Sigmoid colon (tissue), 4 donors: ENCODE data around the gene ATXN10.

Source experiments
- EP300 ChIP-seq, 4 donors: sonication (generic); formaldehyde crosslinking; IDR thresholded peaks; one replicate each; pipeline ENCODE4 v1.6.1; 2017; ENCODE audit warnings: antibody characterized with exemption in 4 of 4
- POLR2A ChIP-seq, 2 donors: fragments of 450-650 bp; IDR thresholded peaks; one replicate each; pipeline ENCODE4 v1.6.1; 2016; ENCODE audit warnings: antibody characterized with exemption in 2 of 2, mild to moderate bottlenecking in 2 of 2, moderate library complexity in 2 of 2
- POLR2AphosphoS5 ChIP-seq, 4 donors: sonication (generic); formaldehyde crosslinking; IDR thresholded peaks; one replicate each; pipeline ENCODE4 v1.6.1; 2017; ENCODE audit warnings: antibody characterized with exemption in 4 of 4
- TF ChIP-seq, protein P1 (sequence below), 4 experiments: fragments of 450-650 bp in 3 of 4; fragments of 200-600 bp in 1 of 4; IDR thresholded peaks; one replicate each; pipeline ENCODE4 v1.5.1; 2016 to 2019; ENCODE audit warnings: antibody characterized with exemption in 4 of 4, mild to moderate bottlenecking in 3 of 4, moderate library complexity in 2 of 4

- TF ChIP-seq POLR2A (IDR thresholded peaks at IDR 0.05) (no peak), POLR2AphosphoS5 (IDR thresholded peaks at IDR 0.05) (peak in 2 of 4 donors; percentile 3 to 7), EP300 (IDR thresholded peaks at IDR 0.05) (no peak)
- TF ChIP-seq, protein P1, sequence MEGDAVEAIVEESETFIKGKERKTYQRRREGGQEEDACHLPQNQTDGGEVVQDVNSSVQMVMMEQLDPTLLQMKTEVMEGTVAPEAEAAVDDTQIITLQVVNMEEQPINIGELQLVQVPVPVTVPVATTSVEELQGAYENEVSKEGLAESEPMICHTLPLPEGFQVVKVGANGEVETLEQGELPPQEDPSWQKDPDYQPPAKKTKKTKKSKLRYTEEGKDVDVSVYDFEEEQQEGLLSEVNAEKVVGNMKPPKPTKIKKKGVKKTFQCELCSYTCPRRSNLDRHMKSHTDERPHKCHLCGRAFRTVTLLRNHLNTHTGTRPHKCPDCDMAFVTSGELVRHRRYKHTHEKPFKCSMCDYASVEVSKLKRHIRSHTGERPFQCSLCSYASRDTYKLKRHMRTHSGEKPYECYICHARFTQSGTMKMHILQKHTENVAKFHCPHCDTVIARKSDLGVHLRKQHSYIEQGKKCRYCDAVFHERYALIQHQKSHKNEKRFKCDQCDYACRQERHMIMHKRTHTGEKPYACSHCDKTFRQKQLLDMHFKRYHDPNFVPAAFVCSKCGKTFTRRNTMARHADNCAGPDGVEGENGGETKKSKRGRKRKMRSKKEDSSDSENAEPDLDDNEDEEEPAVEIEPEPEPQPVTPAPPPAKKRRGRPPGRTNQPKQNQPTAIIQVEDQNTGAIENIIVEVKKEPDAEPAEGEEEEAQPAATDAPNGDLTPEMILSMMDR (IDR thresholded peaks at IDR 0.05): no peak
These were observed 86.3 kb downstream of the ATXN10 start for GRCh38 chr22:45757936-45758335.
